ENCODE measurements around the gene HAS3. TPM values are rescaled to one million over a fixed set of nuclear protein-coding genes. Genes with fewer than 3 reads are reported as not detected.
A peak's percentile ranks its signal among the peaks of the same experiment; 100 is the strongest.
"Not testable (repeated sequence)": the region's sequence is repeated elsewhere in the genome, so short reads cannot be mapped to it uniquely, and the experiment has no call there.

HAS3 gene
- total RNA-seq, 1 experiment from 2014 or later, result not detected

DNA sequence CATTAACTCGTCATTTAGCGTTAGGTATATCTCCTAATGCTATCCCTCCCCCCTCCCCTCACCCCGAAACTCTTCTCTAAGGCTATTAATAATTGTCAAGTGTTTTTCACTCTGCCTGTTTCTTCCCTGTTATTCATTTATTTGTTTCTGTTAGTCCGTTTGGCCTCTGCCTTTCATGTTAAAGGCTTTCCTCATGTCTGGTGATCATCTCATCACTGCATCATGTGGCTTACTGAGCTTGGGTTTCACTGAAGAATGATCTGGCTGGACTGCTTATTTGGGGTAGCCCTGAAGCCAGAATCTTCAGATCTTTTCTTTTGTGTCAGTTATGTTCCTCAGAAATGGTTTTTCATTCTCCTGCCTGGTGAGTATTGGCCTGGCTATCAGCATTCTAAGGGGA, 36.5 kb downstream of the HAS3 start:
- DNase-seq (ENCODE audit: low spot score), result no peak

DNA sequence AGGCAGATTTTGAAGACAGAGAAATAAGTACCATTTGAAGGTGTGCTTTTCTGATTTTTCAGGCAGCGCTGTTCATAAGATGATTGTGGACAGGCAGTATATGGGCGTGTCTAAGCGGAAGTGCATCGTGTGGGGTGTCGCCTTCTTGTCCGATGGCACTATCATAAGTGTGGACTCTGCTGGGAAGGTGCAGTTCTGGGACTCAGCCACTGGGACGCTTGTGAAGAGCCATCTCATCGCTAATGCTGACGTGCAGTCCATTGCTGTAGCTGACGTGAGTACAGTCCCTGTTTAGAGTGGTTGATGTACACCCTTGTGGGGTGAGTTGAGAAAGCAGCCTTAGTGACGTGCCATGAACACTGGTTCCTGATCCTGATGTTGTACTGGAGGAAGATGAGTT, 37.7 kb downstream of the HAS3 start:
- DNase-seq (ENCODE audit: low spot score), result peak; percentile 25

DNA sequence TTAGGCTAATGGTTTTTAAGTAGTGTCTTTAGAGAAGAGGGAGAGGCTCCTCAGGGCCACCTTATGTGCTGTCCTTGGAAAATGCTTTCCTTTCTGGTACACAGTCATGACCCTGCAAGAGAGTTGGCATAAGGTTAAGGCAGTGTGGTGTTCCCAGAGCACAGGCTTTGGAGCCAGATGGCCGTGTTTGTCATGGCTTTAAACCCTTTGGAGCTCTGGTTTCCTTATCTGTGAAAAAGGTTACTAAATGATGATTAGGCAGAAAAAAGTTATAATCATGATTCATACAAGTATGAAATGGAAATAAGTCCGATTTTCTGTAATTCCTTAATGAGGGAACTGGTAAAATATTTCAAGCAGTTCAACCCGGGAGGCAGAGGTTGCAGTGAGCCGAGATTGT, 40.2 kb downstream of the HAS3 start:
- no peak for DNase-seq (ENCODE audit: low spot score)

DNA sequence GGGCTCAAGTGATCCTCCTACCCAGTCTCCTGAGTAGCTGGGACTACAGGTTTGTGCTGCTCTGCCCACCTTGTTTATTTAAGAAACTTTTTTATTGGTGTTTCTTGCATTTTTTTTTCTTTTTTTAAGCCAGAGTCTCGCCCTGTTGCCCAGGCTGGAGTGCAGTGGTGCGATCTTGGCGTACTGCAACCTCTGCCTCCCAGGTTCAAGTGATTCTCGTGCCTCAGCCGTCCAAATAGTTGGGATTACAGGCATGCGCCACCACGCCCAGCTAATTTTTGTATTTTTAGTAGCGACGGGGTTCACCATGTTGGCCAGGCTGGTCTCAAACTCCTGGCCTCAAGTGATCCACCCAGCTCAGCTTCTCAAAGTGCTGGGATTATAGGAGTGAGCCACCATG, 44.2 kb downstream of the HAS3 start:
- DNase-seq (ENCODE audit: low spot score), result not testable (repeated sequence)

DNA sequence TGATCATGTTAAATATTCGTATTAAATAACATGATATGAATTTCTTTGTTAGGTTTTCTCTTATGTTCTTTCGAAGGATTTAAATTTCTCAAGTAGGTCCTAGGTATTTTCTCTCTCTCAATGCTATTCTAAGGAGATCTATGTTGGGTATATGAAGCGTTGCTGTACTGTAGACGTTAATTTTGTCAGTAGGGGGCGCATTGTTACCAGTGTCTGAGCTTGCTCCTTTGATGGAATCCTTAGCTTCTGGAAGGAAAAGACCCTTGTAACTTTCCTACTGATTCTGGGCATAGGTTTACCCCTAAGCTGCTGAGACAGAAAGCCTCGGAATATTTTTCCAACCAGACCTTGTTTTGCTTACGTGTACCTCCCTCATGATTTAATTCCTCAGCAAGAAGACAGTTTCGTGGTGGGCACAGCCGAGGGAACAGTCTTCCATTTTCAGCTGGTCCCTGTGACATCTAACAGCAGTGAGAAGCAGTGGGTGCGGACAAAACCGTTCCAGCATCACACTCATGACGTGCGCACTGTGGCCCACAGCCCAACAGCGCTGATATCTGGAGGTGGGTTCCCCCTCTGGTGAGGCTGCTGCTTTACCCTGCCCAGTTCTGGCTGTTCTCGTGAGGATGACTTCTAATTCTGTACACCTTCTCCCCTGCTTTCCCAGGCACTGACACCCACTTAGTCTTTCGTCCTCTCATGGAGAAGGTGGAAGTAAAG, 44.9 kb downstream of the HAS3 start:
- DNase-seq (ENCODE audit: low spot score), result peak; percentile 82

DNA sequence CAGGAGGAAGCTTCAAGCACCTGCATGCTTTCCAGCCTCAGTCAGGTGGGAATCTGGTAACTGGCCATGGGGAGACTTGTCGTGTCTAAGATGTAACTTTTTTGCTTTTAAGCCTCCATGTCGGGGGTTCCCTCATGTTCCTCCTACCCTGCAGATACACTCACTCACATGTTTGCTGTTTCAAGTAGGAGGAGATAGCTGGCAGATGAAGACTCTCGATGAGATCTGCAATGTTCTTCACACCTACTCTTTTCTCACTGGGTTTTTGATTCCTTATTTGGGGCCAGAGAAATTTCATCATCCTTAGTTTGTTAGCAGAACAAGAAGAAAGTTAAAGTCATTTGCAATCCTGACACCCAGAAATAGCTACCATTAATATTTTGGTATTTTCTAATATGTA, 51.7 kb downstream of the HAS3 start:
- DNase-seq (ENCODE audit: low spot score), result no peak

DNA sequence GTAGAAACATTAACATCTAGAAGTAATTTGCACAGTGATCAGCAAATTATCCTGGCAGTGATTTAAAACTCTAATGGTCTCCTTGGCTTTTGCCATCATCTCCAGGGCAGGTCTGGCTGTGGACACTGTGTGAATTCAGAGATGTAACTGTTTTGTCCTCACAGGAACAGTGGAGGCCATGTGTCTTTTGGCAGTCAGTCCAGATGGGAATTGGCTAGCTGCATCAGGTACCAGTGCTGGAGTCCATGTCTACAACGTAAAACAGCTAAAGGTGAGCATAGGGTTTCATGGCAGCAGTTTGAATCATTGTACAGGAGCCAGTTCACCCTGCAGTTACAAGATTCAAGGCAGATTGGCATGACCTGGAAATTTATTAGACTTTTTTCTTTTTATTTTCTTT, 54.7 kb downstream of the HAS3 start:
- DNase-seq (ENCODE audit: low spot score), result no peak

DNA sequence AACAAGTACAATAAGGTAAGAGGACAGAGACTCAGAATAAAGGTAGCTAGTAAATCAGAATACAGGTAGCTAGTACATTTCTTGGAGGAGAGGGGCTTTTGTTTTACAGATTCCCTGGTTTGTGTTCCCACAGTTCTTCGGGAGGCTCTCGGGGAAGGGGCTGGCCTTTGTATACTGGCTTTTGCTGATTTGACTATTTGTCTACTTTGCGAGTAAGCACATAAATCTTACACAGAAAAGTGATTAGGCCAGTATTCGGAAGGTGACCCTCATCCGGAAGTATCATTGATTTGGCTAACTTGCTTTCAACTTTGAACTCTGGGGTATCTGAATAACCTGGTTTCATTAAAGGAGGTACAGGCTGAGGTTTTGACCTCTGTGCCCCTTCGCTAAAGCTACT, 60.1 kb downstream of the HAS3 start:
- no peak for DNase-seq (ENCODE audit: low spot score)

DNA sequence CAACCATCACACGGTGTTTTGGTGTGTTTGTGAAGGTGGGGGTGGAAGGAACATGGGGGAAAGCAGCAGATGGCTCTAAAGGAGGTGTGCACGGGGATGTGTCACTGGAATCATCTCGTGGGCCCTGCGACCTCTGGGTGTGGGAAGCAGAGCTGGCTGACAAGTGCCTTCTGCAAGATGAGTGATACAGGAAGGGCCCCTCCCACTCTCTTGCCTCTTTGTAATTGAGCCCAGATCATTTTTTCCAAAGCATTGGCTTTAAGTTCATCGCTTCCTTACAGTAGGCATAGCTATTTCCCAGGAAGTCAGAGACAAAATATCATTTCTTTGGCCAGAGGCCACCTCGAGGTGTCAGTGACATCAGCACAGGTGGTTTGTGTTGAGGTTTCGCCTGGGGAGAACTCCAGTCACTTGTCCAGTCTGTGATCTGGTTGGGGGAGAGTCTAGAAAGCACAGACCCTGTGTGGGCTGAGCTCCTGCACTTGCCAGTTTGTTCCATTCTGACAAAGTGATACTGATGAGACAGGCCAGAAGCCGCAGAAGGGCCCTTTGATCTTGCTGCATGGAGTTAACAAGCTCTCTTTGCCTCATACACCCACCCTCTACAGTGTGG, 60.9 kb downstream of the HAS3 start:
- DNase-seq (ENCODE audit: low spot score), result no peak

DNA sequence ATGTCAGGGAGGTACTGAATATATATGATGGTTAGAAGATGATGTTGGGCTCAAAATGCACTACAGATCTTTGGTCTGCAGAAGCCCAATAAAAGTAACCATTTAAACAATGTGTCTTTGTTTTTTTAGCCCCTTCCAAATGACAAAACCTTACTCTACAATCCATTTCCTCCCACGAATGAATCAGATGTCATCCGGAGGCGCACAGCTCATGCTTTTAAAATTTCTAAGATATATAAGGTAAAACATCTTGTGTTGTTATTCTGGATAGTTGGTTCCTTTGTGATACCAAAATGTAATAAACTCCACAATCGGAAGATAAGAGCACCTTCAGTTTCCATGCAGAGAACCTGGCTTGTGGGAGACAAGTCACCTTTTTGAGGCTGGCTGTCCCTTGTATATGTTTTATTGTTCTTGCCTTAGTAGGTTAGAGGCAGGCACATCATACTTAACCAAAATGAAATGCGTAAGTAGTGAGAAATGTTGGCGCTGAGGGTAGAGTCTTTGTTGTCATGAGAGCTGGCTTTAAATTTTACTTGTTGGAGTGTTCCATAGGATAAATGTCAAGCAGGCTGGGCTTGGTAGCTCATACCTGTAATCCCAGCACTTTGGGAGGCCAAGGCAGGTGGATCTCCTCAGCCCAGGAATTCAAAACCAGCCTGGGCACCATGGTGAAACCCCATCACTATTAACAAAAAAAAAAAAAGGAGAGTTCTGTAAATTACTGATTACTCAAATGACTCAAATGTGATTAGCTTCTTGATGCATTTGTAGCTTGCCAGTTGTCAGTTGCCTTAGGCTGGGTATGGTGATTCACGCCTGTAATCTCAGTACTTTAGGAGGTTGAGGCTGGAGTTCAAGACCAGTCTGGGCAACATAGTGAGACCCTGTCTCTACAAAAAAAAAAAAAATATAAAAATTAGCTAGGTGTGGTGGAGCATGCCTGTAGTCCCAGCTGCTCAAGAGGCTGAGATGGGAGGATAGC, 61.8 kb downstream of the HAS3 start:
- DNase-seq (ENCODE audit: low spot score), result no peak

Other genes starting within 250 kb of the HAS3 start
- gene CHTF8, start 26.9 kb downstream of the HAS3 start, total RNA-seq (2014; rRNA removed; shearing (Covaris generic)), result 55.1 and 70.6 TPM in 2 replicates
- gene UTP4, start 27.0 kb downstream of the HAS3 start, total RNA-seq (2014; rRNA removed; shearing (Covaris generic)), result 23.0 and 27.2 TPM in 2 replicates
- gene SNTB2, start 81.5 kb downstream of the HAS3 start, total RNA-seq (2014; rRNA removed; shearing (Covaris generic)), result 44.0 and 53.5 TPM in 2 replicates
- 24.5 and 33.3 TPM in 2 replicates for gene VPS4A, start 205.7 kb downstream of the HAS3 start, total RNA-seq (2014; rRNA removed; shearing (Covaris generic))
- 80.9 and 81.5 TPM in 2 replicates for gene PDF, start 224.9 kb downstream of the HAS3 start, total RNA-seq (2014; rRNA removed; shearing (Covaris generic))
- 50.4 and 55.8 TPM in 2 replicates for gene COG8, start 233.9 kb downstream of the HAS3 start, total RNA-seq (2014; rRNA removed; shearing (Covaris generic))
- 20.1 and 24.5 TPM in 2 replicates for gene NIP7, start 234.1 kb downstream of the HAS3 start, total RNA-seq (2014; rRNA removed; shearing (Covaris generic))
- 0.10 TPM in 1 of 2 replicates, not detected in the other for gene TMED6, start 246.1 kb downstream of the HAS3 start, total RNA-seq (2014; rRNA removed; shearing (Covaris generic))